Endothelial cell of umbilical vein (primary cell): ENCODE results near the gene HIGD1A. TPM values are rescaled to one million over a fixed set of nuclear protein-coding genes. Genes with fewer than 3 reads are reported as not detected.

Source experiments
- BruUV-seq: library from RNA; stranded (reverse); fragments of 400-500 nt; replicated peaks from 2 replicates; lab custom pipeline; 2021; lab: Mats Ljungman, UMichigan
- CTCF ChIA-PET: fragments of 300-600, 350-600 bp; sonication (Branson Sonifier 250); formaldehyde crosslinking; loops from one replicate; lab custom pipeline; 2021; ENCODE audit warnings: antibody characterized with exemption, inconsistent platforms; lab: Charles Lee
- POLR2A ChIA-PET: fragments of 300-600, 350-600 bp; sonication (Branson Sonifier 250); formaldehyde crosslinking; loops from one replicate; lab custom pipeline; 2021; ENCODE audit warnings: antibody characterized with exemption, inconsistent platforms; lab: Charles Lee
- DNase-seq: peaks from one replicate; pipeline ENCODE4 v3.0.0-alpha.2; 2011; ENCODE audit warnings: low read depth, low spot score
- FAIRE-seq: peaks from 2 replicates; lab custom pipeline; 2011; peaks lifted over from hg19 to GRCh38; lab: Jason Lieb, UNC
- H2AFZ ChIP-seq: 2 replicates; pipeline ENCODE4 v1.6.0; 2012; ENCODE audit warnings: low read depth, low read length, control low read depth, inconsistent platforms
- H3K27ac ChIP-seq: 2 replicates; pipeline ENCODE4 v1.5.1; 2011; ENCODE audit warnings: low read depth, mild to moderate bottlenecking, control low read depth, low read length, moderate library complexity; ENCODE audit not compliant: insufficient read depth
- H3K27me3 ChIP-seq, 2 experiments: 2 replicates each; pipeline versions ENCODE4 v1.6.0 to v1.6.1; 2011; ENCODE audit warnings: low read length in 2 of 2, mixed read lengths in 1 of 2; ENCODE audit not compliant: control insufficient read depth in 2 of 2, insufficient read depth in 2 of 2
- H3K36me3 ChIP-seq, 2 experiments: 2 replicates in 1 of 2; 3 replicates in 1 of 2; pipeline ENCODE4 v1.5.1; 2011; ENCODE audit warnings: low read length in 2 of 2, mild to moderate bottlenecking in 1 of 2, moderate library complexity in 1 of 2; ENCODE audit not compliant: control insufficient read depth in 2 of 2, insufficient read depth in 2 of 2; ENCODE audit errors: extremely low read depth in 1 of 2
- H3K4me1 ChIP-seq: 3 replicates; pipeline ENCODE4 v1.5.1; 2011; ENCODE audit warnings: mild to moderate bottlenecking, low read length; ENCODE audit not compliant: control insufficient read depth, insufficient read depth; ENCODE audit errors: extremely low read depth
- H3K4me2 ChIP-seq: 2 replicates; pipeline ENCODE4 v1.6.1; 2011; ENCODE audit warnings: low read length, control low read depth, mixed read lengths; ENCODE audit not compliant: insufficient read depth
- H3K4me3 ChIP-seq, 3 experiments: fragments of 200-600 bp in 1 of 3; sonication (generic), shearing (Covaris generic) in 1 of 3; replicated peaks in 1 of 3; 2 replicates each; pipeline ENCODE4 v1.5.1; 2011 to 2016; ENCODE audit warnings: control low read depth in 3 of 3, low read length in 3 of 3, mild to moderate bottlenecking in 2 of 3, inconsistent platforms in 1 of 3, low read depth in 1 of 3, moderate library complexity in 1 of 3; ENCODE audit not compliant: insufficient read depth in 1 of 3
- H3K79me2 ChIP-seq: 2 replicates; pipeline ENCODE4 v1.6.0; 2012; ENCODE audit warnings: low read length, inconsistent platforms; ENCODE audit not compliant: control insufficient read depth, insufficient read depth
- H3K9ac ChIP-seq: replicated peaks from 2 replicates; pipeline ENCODE3; 2011; ENCODE audit warnings: low read length, control low read depth; ENCODE audit not compliant: insufficient read depth; ENCODE audit errors: extremely low read depth
- H3K9me1 ChIP-seq: replicated peaks from 3 replicates; pipeline ENCODE4 v1.6.0; 2011; ENCODE audit warnings: mild to moderate bottlenecking, low read length; ENCODE audit not compliant: control insufficient read depth, insufficient read depth; ENCODE audit errors: extremely low read depth
- H3K9me3 ChIP-seq: replicated peaks from 2 replicates; pipeline ENCODE4 v1.5.1; 2012; ENCODE audit warnings: low read length, inconsistent platforms; ENCODE audit not compliant: control insufficient read depth, insufficient read depth
- H4K20me1 ChIP-seq: replicated peaks from 2 replicates; pipeline ENCODE3; 2011; ENCODE audit warnings: mild to moderate bottlenecking, low read length; ENCODE audit not compliant: control insufficient read depth, insufficient read depth; ENCODE audit errors: extremely low read depth
- EZH2 ChIP-seq: IDR thresholded peaks from 2 replicates; pipeline ENCODE4 v1.6.1; 2012; ENCODE audit warnings: borderline replicate concordance, low read depth, mild to moderate bottlenecking, moderate library complexity, low read length, inconsistent platforms; ENCODE audit not compliant: severe bottlenecking
- FOS ChIP-seq: IDR thresholded peaks from 2 replicates; pipeline ENCODE4 v1.6.1; 2011; ENCODE audit warnings: mild to moderate bottlenecking, low read length, moderate library complexity, borderline replicate concordance; ENCODE audit not compliant: insufficient read depth
- JUN ChIP-seq: IDR thresholded peaks from 2 replicates; pipeline ENCODE4 v1.6.1; 2011; ENCODE audit warnings: borderline replicate concordance, low read depth; ENCODE audit not compliant: insufficient read length, insufficient read depth
- MAX ChIP-seq: IDR thresholded peaks from 2 replicates; pipeline ENCODE4 v1.6.1; 2011; ENCODE audit not compliant: insufficient read depth, insufficient read length
- MYC ChIP-seq: IDR thresholded peaks from one replicate; pipeline ENCODE4 v1.6.1; 2011; ENCODE audit warnings: mild to moderate bottlenecking, low read depth, low read length
- dilution Hi-C: fragments of 300-500 bp; cut with MboI; formaldehyde crosslinking; loops from one replicate; pipeline ENCODE4 v1.15.0; 2019; ENCODE audit warnings: low sequenced_read_pairs; ENCODE audit not compliant: extremely low pct_ligation_motif_present
- intact Hi-C: fragments of 100-400 bp; cut with micrococcal nuclease; formaldehyde crosslinking; loops from one replicate; pipeline ENCODE4 v1.10.0; 2022
- polyA plus RNA-seq, 4 experiments: library from polyadenylated mRNA; depleted of rRNA in 3 of 4; stranded (reverse) in 3 of 4; unstranded in 1 of 4; fragments of >200 nt; gene quantifications; 2 replicates each; pipeline versions ENCODE4 v1.2.1 to v1.2.3, GENCODE V29; 2011 to 2012; ENCODE audit warnings: missing spikeins in 1 of 4
- total RNA-seq: library from RNA; stranded (reverse); gene quantifications from 2 replicates; pipeline ENCODE4 v1.2.3, GENCODE V29; 2021

The HIGD1A gene
- total and polyA plus RNA-seq, 2 donors (not counting 3 experiments of a cell fraction or from before 2014, with no cell fraction given) = 59.5 to 68.9 TPM

GRCh38 chr3:42762046-42762724 is 42.1 kb downstream of the HIGD1A start:
- no peak overlapping the region for H3K4me2 ChIP-seq
- H3K9ac ChIP-seq = no peak overlapping the region
- DNase-seq = no peak
- dilution Hi-C loops (no loop called here), intact Hi-C loops (no loop called here)
- no peak for FAIRE-seq
- H3K79me2 ChIP-seq = no peaks in the 10 kb centered on the region
- no peaks in the 10 kb centered on the region for H3K9me1 ChIP-seq
- TF ChIP-seq EZH2 (no peak), MYC (no peak)
- no peak overlapping the region for H3K27ac ChIP-seq
- no peak overlapping the region for H3K4me3 ChIP-seq
- H4K20me1 ChIP-seq = no peaks in the 10 kb centered on the region
- no TSS peak for BruUV-seq
- ChIA-PET CTCF (interaction anchor here (1.5 to 3.0 kb wide), 2 partner anchors 18 to 190 kb away, joined by 3 to 13 read pairs; no protein-coding TSS in a partner anchor), POLR2A (no interaction called here)
- H2AFZ ChIP-seq = no peak overlapping the region
- peaks cover 0 to 2% of the 10 kb centered on the region in 2 experiments for H3K27me3 ChIP-seq
- no peaks in the 10 kb centered on the region for H3K9me3 ChIP-seq
- no peaks in the 10 kb centered on the region for H3K4me1 ChIP-seq
- H3K36me3 ChIP-seq = no peaks in the 10 kb centered on the region

GRCh38 chr3:42758126-42758525 is 46.2 kb downstream of the HIGD1A start:
- dilution Hi-C loops (no loop called here), intact Hi-C loops (no loop called here)
- no peak overlapping the region for H3K4me2 ChIP-seq
- BruUV-seq = no TSS peak
- TF ChIP-seq MAX (no peak), EZH2 (no peak), JUN (no peak), FOS (no peak), MYC (no peak)
- no peak overlapping the region for H2AFZ ChIP-seq
- no peak overlapping the region for H3K27ac ChIP-seq
- ChIA-PET POLR2A (no interaction called here), CTCF (interaction anchor here (0.8 to 7.4 kb wide), 4 partner anchors 8 to 529 kb away, joined by 3 to 61 read pairs (median 4); no protein-coding TSS in a partner anchor)
- no peaks in the 10 kb centered on the region for H3K36me3 ChIP-seq
- H3K9me3 ChIP-seq = no peaks in the 10 kb centered on the region
- peaks cover 0 to 4% of the 10 kb centered on the region in 2 experiments for H3K27me3 ChIP-seq
- no peak overlapping the region for H3K4me3 ChIP-seq
- DNase-seq (no peak), FAIRE-seq (no peak)
- no peaks in the 10 kb centered on the region for H3K9me1 ChIP-seq
- H3K9ac ChIP-seq = no peak overlapping the region
- no peaks in the 10 kb centered on the region for H4K20me1 ChIP-seq
- no peaks in the 10 kb centered on the region for H3K4me1 ChIP-seq
- no peaks in the 10 kb centered on the region for H3K79me2 ChIP-seq
